Nephron (organoid): ENCODE measurements around the gene SH3RF3.

Source experiments
- H3K27ac Mint-ChIP-seq, 3 experiments: 2 replicates each; pipeline ENCODE4 v1.8.0; 2020; ENCODE audit warnings: mixed read lengths in 3 of 3, mild to moderate bottlenecking in 2 of 3, moderate library complexity in 1 of 3
- H3K27me3 Mint-ChIP-seq: 2 replicates; pipeline ENCODE4 v1.8.0; 2021; ENCODE audit warnings: low read depth, mild to moderate bottlenecking, moderate library complexity, mixed read lengths
- H3K36me3 Mint-ChIP-seq: 2 replicates; pipeline ENCODE4 v1.8.0; 2020; ENCODE audit warnings: low read depth, mixed read lengths
- H3K4me1 Mint-ChIP-seq: 2 replicates; pipeline ENCODE4 v1.8.0; 2020; ENCODE audit warnings: mixed read lengths
- H3K4me3 Mint-ChIP-seq, 3 experiments: 2 replicates each; pipeline ENCODE4 v1.8.0; 2020; ENCODE audit warnings: mild to moderate bottlenecking in 3 of 3, mixed read lengths in 3 of 3, moderate library complexity in 2 of 3
- H3K9me3 Mint-ChIP-seq: 2 replicates; pipeline ENCODE4 v1.8.0; 2020; ENCODE audit warnings: mixed read lengths
- CTCF ChIP-seq, 3 experiments: fragments of 200-600 bp; sonication (generic); IDR thresholded peaks; one replicate each; pipeline ENCODE4 v1.5.0; 2021; ENCODE audit warnings: antibody characterized with exemption in 3 of 3; ENCODE audit not compliant: unreplicated experiment in 3 of 3

SH3RF3 gene

DNA sequence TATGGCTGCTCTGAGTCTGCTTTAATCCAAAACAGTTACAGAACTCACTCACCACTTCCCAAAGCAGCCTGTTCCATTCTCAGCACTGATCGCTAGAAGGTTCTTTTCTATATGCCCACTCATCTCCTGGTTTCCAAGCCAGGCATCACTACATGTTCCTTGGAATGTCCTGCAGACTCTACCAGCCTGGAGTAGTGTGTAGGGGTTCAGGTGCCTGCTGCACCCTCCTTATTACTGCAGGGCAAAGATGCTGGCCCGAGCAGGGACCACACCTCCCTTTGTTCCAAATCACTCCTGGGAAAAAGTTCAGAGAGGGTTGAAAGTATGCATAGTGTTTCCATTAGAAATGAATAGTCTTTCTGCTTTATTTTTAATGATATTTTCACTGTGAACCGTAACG is 196.6 kb downstream of the SH3RF3 start:
- peaks cover 7% of the 10 kb centered on the region for H3K9me3 Mint-ChIP-seq
- H3K36me3 Mint-ChIP-seq = peaks cover 4% of the 10 kb centered on the region
- no peak for TF ChIP-seq CTCF (IDR thresholded peaks at IDR 0.05; ENCODE audit: unreplicated experiment in 3 of 3)
- peak overlapping the region in 2 of 3 experiments; percentile 21 to 92 for H3K27ac Mint-ChIP-seq
- H3K27me3 Mint-ChIP-seq = no peaks in the 10 kb centered on the region
- H3K4me3 Mint-ChIP-seq = no peak overlapping the region
- H3K4me1 Mint-ChIP-seq = peaks cover 93% of the 10 kb centered on the region

DNA sequence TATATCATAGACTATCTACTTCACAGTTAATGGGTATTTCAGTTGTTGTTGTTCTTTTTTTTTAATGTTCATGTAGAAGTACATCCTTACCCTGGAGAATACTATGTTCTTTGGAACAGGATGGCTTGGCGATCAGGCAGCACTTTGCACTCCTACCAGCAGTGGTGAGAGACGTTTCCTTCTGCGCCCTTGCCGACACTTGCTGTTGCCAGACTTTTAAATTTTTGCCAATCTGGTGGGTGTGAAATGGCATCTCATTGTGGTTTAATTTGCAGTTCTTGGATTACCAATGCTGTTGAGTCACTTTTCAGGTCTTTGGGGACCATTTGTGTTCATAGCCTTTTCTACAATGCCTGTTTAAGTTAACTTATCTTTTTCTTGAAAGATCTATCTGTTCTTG is 197.3 kb downstream of the SH3RF3 start:
- H3K27me3 Mint-ChIP-seq = no peaks in the 10 kb centered on the region
- peaks cover 4% of the 10 kb centered on the region for H3K36me3 Mint-ChIP-seq
- H3K4me3 Mint-ChIP-seq = no peak overlapping the region
- peaks cover 7% of the 10 kb centered on the region for H3K9me3 Mint-ChIP-seq
- TF ChIP-seq CTCF (IDR thresholded peaks at IDR 0.05; ENCODE audit: unreplicated experiment in 3 of 3) = no peak
- peak overlapping the region in 1 of 3 experiments; percentile 92 for H3K27ac Mint-ChIP-seq
- H3K4me1 Mint-ChIP-seq = peaks cover 93% of the 10 kb centered on the region

- Mint-ChIP-seq H3K4me1 (peaks cover 75% of the 10 kb centered on the region), H3K36me3 (no peaks in the 10 kb centered on the region), H3K27ac (peak overlapping the region in 2 of 3 experiments; percentile 82 to 84), H3K4me3 (no peak overlapping the region), H3K9me3 (peaks cover 7% of the 10 kb centered on the region), H3K27me3 (peaks cover 5% of the 10 kb centered on the region)
- no peak for TF ChIP-seq CTCF (IDR thresholded peaks at IDR 0.05; ENCODE audit: unreplicated experiment in 3 of 3)
Measured at GRCh38 chr2:109330056-109330455, 201.1 kb downstream of the SH3RF3 start.

GRCh38 chr2:109331081-109331480 is 202.1 kb downstream of the SH3RF3 start:
- Mint-ChIP-seq H3K4me1 (peaks cover 75% of the 10 kb centered on the region), H3K27me3 (peaks cover 9% of the 10 kb centered on the region), H3K4me3 (peak overlapping the region in 1 of 3 experiments; percentile 26), H3K36me3 (no peaks in the 10 kb centered on the region), H3K27ac (peak overlapping the region in 2 of 3 experiments; percentile 30 to 82), H3K9me3 (peaks cover 7% of the 10 kb centered on the region)
- no peak for TF ChIP-seq CTCF (IDR thresholded peaks at IDR 0.05; ENCODE audit: unreplicated experiment in 3 of 3)

- Mint-ChIP-seq H3K27me3 (peaks cover 15% of the 10 kb centered on the region), H3K4me3 (peak overlapping the region in 1 of 3 experiments; percentile 64), H3K9me3 (peaks cover 7% of the 10 kb centered on the region), H3K4me1 (peaks cover 75% of the 10 kb centered on the region), H3K36me3 (no peaks in the 10 kb centered on the region), H3K27ac (peak overlapping the region; percentile 17 to 83 (median 73))
- TF ChIP-seq CTCF (IDR thresholded peaks at IDR 0.05; ENCODE audit: unreplicated experiment in 3 of 3) = no peak
Measured at GRCh38 chr2:109331896-109332848, 203.2 kb downstream of the SH3RF3 start.
